NB4 (cell line): ENCODE data around the gene CCSER1.
"Not testable (repeated sequence)": the region's sequence is repeated elsewhere in the genome, so short reads cannot be mapped to it uniquely, and the experiment has no call there.

Source experiments
- CTCF ChIP-seq: IDR thresholded peaks from one replicate; pipeline ENCODE4 v1.5.1; 2012; ENCODE audit warnings: low read depth, low read length
- POLR2A ChIP-seq: IDR thresholded peaks from 2 replicates; pipeline ENCODE4 v1.6.1; 2011; ENCODE audit warnings: mild to moderate bottlenecking; ENCODE audit not compliant: insufficient read length; ENCODE audit errors: extremely low read depth

GRCh38 chr4:91326167-91326566 is 1199.0 kb downstream of the CCSER1 start:
- TF ChIP-seq CTCF, POLR2A: not testable (repeated sequence)
